Fibroblast of skin of back (primary cell): ENCODE results near the gene DPH2.

Experiments
- DNase-seq: peaks from one replicate; pipeline ENCODE4 v3.0.0-alpha.2; 2013

DPH2 gene

DNA sequence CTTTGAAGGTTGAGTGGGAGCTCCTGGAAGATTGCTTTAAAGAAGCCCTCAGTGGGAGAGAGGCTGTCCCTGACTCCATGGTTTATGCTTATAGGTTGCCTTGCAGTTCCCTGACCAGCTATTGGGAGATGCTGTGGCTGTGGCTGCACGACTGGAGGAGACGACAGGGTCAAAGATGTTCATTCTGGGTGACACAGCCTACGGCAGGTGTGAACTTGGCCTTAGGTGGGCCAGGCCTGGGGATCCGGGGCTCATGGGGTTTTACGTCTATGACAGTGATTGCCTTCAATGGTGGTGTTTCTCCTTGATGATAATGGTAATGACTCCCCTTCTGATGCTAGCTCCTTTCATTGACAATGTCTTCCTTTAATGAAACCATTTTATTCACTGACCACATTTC is 692 bp downstream of the DPH2 start:
- DNase-seq, result no peak

DNA sequence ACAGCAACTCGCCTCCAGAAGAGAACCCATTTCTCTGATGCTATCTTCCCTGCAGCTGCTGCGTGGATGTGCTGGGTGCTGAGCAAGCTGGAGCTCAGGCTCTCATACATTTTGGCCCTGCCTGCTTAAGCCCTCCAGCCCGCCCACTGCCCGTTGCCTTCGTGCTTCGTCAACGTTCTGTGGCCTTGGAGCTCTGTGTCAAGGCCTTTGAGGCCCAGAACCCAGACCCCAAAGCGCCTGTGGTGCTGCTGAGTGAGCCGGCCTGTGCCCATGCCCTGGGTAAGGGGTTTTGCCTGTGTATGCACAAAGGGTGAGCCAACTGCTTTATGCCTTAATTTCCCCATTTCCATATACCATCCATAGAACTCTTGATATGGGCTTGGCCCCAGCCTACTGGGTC is 1.1 kb downstream of the DPH2 start:
- no peak for DNase-seq

DNA sequence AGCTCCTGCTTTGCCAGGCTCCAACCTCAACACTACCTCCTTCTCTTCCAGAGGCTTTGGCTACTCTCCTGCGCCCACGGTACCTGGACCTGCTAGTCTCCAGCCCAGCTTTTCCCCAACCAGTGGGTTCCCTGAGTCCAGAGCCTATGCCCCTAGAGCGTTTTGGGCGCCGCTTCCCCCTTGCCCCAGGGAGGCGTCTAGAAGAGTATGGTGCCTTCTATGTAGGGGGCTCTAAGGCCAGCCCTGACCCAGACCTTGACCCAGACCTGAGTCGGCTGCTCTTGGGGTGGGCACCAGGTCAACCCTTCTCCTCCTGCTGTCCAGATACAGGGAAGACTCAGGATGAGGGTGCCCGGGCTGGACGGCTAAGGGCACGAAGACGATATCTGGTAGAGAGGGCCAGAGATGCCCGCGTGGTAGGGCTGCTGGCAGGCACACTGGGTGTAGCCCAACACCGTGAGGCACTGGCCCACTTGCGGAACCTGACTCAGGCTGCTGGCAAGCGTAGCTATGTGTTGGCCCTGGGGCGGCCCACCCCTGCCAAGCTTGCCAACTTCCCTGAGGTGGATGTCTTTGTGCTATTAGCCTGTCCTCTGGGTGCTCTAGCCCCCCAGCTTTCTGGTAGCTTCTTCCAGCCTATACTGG is 1.6 kb downstream of the DPH2 start:
- no peak for DNase-seq

DNA sequence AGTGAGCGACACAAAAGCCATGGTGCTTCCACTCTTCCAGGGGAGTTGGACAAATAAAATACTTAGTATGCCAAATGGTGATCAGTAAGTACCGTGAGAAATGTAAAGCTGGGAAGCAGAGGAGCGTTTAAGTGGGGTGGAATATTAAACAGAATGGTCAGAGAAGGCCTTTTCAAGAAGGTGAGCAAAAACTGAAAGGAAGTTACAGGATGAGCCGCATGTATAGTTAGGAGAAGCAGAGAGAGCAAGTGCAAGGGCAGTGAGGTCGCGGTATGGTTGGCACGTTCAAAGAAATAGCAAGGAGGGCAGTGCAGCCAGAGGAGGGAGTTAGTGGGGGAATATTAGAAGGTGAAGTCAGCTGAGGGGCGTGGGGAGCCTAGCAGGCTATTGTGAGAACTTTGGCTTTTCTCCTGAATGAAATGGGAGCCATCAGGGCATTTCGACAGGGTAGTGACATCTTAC is 4.2 kb downstream of the DPH2 start:
- no peak for DNase-seq

DNA sequence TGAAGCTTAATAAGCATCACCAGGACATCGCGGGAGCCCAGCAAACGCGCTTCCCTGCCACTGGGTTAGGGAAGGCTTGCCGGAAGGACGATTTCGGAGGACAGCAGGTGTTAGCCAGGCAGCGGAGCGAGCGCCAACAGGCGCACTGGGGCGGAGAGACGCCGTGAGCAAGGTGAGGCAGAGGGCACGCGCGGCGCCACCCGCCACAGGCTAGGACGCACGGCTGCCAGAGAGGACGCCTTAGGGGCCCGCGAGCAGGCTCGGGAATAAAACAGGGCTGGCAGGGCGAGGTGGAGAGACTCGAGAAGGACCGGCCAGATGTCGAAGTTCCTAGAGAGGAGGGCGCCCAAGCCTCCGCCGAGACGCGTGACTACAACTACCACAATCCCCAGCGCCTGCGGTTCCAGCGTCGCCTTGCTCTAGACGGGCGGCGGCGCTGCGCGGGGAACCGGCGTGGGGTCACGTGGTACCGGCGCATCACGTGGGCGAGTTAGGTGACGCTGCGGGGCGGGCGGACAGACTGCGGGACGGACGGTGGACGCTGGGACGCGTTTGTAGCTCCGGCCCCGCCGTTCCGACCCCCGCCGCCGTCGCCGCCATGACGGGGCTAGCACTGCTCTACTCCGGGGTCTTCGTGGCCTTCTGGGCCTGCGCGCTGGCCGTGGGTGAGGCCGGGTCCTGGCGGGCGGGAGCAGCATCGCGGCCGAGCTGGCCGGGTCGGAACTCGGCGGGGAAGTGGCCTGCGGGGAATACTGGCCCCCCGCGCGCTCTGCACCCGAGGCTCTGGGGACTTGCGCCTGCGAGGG is 4.8 kb downstream of the DPH2 start, which contains the start of gene ATP6V0B:
ATP6V0B (plus strand) TSS at position 518 of the 806 bp plus-strand sequence; CDS start at position 599, 81 bp downstream.
- peak; percentile 94 for DNase-seq

DNA sequence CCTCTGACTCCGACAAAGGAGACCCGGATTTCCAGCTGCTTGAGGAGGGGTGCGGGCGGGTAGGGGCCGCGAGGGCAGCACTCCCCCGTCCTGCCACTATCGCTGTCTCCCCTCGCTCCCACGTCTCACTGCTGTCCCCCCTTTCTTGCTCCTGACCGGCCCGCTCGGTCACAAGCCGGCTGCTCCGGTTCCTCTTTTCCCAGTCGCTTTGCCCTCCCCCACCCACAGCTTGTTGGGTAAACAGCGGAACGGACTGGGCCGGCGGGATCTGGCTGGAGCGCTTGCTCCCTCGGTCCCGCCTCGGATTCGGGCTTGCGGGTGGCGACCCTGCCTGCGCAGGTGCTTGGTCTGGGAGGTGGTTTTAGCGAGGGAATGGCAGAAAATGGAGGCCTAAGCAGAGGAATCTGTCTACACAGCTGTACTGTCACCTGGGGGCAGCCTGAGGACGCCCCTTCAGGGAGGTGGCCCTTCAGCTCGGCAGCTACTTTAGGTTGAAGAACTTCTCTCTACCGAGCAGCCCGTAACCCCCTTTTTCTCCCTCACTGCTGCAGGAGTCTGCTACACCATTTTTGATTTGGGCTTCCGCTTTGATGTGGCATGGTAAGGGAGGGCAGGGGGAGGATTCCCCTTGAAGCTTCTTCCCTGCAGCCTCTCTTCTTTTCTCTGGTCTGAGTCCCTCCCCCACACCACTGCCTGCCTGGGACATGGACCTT is 5.6 kb downstream of the DPH2 start:
- DNase-seq, result no peak

DNA sequence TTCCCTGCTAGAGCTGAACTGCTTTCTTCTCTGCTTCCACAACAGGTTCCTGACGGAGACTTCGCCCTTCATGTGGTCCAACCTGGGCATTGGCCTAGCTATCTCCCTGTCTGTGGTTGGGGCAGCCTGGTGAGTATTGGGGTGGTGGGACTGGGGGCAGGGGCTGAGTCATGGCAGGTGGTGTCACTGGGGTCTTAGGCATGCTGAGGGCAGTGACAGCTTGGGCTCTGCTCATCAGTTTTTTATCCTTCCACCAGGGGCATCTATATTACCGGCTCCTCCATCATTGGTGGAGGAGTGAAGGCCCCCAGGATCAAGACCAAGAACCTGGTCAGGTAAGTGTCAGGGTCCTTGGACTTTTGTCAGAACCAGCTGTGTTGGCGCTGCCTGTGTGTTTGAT is 6.2 kb downstream of the DPH2 start:
- DNase-seq, result no peak

DNA sequence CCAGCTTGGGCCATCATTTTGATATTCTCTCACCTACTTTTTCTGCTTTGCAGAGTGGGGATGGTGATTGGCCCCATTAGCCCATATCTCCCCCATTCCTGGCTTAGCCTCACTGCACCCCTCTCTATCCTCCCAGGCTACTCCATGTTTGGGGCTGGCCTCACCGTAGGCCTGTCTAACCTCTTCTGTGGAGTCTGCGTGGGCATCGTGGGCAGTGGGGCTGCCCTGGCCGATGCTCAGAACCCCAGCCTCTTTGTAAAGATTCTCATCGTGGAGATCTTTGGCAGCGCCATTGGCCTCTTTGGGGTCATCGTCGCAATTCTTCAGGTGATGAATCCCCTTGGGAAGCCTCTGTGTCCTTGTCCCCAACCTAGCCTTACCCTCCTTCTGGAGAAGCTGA is 7.1 kb downstream of the DPH2 start:
- DNase-seq, result no peak

DNA sequence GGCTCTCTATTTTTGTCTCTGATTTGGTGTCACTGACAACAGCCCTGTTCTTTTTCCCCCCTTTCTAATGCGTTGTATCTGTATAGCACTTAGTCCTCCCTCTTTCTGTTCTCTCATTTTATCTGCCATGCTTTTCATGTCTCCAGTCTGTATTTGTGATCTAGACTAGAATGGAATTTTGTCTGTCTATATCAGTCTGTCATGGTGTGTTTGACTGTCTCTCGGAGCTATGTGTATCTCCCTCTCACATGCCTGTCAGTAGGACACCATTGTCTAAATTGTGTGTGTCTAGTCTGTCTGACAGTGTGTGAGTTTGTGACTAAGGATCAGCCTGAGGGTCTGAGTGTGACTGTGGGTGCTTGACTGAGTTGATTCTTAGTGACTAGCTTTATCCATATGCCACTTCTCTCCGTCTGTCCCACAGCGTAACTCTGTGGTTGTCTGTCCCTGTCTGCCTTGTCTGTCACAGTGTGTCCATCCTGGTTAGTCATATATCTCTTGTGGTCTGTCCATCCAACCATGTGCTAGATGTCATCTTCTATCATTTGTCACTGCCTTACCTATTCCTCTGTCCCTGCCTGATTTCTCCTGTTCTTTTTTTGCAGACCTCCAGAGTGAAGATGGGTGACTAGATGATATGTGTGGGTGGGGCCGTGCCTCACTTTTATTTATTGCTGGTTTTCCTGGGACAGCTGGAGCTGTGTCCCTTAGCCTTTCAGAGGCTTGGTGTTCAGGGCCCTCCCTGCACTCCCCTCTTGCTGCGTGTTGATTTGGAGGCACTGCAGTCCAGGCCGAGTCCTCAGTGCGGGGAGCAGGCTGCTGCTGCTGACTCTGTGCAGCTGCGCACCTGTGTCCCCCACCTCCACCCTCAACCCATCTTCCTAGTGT is 7.8 kb downstream of the DPH2 start:
- DNase-seq, result no peak

DNA sequence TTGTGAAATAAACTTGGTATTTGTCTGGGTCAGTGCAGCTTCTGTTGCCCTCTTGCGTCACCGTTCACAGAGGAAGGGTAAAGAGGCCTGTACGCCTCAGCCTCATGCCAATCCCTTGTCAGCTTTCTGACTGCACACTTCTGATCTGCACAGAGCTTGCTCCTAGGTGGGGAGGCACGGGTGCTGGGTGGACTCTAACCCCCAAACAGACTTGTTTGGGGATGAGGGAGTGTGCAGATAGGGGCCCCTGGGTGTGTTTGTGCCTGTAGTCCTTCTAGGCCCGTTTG is 8.4 kb downstream of the DPH2 start:
- DNase-seq, result no peak

DNA sequence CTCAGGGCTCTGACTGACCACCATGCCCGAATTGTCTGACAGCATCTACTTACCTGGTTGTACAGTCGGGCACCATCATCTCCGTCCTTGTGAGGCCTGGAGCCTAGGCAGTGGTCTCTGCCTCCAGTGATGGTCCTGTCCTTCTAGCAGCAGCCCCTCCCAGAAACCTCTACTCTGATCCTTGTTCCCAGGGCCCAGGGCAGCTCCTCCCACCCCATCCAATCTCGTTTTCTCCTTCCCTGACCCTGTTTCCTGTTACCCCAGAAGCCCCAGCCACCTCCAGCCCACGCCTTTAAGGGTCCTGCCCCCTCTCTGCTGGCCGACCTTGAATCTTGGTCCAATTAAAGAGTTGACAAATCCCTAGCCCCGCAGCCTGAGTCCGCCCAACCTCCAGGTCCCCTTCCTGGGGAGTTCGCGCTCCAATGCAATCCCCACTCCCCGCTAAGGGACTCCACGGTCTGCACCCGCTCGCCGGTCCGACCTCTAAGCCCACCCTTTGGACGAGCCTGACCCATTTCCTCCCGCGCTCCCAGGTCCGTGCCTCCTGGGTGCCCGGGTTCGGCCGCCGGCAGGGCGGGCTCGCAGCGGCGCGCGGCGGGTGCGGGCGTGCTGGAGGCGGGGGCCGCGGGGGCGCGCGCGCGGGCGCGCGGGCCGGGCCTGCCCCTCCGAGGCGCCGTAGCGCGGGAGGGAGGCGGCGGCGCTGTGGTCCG is 8.9 kb downstream of the DPH2 start, which contains the start of gene B4GALT2:
B4GALT2 (plus strand) TSS at position 660 of the 710 bp plus-strand sequence. CDS start 1,951 bp downstream, outside the sequence.
- DNase-seq, result peak; percentile 52

DNA sequence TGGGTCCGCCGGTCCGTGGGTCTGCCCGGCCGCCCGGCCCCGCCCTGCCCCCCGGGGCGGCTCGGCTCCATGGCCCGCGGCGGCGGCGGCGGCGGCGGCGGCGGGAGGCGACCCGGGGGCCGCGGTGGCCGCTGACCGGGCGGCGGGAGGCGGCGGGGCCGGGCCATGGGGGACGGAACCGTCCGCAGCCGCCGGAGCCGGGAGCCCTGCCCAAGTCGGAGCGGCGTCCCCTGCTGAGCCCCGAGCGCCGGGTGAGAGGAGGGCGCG is 9.4 kb downstream of the DPH2 start:
- no peak for DNase-seq

DNA sequence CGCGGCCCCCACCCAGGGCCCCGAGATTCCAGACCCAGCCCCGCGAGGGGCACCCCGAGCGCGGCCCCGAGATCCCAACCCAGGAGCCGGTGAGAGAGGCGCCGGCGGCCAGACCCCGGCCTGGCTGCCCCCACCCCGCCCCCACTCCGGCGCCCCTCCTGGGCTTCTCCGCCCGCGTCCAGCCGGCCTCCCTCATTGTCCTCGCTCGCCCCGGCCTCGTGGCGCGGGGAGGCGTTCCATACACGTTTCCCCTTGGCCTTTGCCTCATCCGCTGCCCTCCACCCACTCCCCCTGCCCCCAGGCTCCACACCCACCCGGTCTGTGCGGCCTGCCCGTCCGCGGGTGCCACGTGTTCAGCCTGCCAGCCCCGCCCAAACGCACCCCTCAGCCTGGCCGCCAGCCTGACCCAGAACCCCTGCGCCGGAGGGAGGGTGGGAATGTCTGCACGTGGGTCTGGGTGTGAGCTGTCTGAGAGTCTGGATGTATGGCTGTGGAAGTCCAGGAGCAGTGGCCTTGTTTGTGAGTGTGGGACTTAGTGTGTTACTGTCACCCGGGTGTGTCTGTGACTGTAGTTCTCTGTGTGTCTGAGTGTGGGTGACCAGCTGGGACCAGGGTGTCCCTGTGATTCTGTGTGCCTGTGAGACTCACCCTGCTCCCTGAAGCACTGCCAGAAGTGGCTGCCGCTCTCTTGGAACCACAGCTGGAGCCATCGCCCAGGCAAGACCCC is 9.9 kb downstream of the DPH2 start:
- peak; percentile 71 for DNase-seq

DNA sequence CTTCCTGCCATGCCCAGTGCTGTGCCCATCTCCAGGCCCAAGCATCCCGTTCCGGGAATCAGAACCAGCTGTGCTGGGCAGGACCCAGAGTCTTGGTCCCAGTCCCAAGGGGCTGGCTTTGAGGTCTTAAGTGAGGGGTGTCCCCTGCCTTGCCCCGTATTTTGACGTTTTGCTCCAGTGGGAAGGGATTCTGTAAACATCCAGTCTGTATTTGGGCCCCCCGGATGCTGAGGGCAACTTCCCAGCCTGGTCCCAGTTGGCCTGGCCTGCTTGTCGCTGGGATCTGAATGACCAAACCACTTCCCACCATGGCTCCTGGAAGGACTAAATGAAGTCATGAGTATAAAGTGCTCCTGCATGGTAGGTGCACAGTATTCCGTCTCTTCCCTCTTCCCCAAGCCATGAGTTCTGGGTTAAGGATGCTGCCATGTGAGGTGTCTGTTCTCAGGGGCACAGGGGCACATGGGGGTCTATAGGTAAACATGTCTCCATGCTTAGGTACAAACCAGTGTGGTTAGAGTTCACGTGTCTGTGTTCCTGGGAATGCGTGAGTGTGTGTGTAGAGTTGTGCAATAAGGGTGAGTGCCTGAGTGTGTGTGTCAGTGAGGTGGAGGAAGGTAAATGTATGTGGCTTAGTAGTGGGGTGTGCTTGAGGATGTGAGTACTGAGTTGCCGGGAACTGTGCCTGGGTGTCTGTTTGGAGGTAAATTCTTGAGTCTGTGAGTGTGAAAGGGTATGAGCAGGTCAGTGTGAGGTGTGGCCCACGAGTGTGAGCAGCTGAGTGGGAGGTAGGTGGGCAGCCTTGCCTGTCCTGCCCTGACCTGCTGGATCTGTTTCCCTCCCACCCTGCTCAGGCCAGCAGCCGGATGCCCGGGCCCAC is 10.7 kb downstream of the DPH2 start:
- DNase-seq, result no peak

DNA sequence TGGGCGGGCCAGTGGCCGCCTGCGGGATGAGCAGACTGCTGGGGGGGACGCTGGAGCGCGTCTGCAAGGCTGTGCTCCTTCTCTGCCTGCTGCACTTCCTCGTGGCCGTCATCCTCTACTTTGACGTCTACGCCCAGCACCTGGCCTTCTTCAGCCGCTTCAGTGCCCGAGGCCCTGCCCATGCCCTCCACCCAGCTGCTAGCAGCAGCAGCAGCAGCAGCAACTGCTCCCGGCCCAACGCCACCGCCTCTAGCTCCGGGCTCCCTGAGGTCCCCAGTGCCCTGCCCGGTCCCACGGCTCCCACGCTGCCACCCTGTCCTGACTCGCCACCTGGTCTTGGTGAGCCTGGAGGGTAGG is 11.3 kb downstream of the DPH2 start:
- no peak for DNase-seq

DNA sequence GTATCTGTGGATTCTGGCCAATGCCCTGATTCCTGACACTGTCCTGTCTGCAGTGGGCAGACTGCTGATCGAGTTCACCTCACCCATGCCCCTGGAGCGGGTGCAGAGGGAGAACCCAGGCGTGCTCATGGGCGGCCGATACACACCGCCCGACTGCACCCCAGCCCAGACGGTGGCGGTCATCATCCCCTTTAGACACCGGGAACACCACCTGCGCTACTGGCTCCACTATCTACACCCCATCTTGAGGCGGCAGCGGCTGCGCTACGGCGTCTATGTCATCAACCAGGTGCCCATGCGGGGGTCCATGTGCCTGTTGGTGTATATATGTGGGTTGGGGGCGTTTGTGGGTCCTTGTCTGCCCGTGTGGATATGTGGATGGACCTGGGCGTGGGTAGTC is 11.8 kb downstream of the DPH2 start:
- no peak for DNase-seq

DNA sequence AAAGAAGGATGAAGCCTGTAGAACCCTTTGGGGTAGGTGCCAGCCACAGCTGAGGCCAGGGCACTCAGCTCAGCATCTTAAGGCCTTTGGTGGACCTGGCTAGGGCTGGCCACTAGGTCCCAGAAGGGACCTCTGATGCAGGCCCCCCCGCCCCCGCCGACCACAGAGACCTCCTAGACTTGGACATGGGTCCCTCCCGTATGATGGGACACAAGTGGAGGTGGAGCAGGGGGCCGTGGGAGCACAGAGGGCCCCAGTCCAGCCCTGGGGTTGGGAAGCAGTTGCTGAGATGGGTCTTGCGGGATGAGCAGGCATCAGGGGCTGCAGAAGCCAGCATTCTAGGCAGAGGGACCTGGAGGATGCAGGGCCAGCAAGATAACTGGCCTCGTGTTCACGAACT is 12.4 kb downstream of the DPH2 start:
- no peak for DNase-seq

DNA sequence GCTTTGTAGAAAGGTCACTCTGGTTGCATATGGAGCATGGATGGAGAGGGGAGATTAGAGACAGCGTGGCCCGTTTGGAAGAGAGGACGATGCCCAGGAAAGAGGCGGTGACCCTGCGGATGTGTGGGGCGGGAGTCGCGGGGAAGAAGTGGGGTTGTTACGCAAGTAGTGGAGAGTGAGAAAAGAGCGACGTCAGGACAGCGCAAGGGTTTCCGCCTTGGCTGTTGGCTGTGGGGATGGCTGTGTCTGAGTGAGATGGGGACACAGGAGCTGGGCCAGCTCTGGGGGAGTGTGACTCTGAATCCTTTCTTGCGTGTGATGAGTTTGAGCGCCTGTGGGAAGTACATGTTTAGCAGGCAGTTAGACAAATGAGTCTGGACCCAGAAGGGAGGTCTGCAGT is 13.0 kb downstream of the DPH2 start:
- DNase-seq, result no peak

DNA sequence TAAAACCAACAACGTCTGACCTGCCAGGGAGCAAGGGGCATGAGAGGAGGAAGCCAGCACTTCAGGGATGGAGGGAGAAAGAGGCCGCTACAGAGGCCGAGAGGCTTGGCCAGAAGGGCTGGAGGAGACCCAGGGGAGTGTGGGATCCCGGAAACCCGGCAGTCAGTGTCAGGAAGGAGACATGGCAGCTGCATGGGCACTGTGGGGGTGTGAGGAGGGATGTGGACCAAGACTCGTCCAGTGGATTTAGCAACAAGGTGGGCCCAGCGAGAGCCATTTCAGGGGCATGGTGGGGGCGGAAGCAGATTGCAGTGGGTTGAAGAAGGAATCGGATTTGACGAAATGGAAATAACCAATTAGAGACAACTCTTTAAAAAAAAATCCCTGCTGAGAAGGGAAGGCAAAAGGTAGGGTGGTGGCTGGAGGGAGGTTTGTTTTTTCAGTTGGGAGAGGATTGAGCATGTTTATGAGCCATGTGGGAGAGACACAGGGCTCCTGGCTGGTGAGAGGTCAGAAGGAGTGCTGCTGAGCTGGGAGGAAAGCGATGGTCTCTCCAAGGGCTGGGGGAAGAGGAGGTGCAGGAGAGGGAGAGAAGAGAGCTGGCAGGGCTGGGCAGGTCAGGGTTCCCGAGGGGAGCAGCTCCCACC is 13.6 kb downstream of the DPH2 start:
- DNase-seq, result no peak

DNA sequence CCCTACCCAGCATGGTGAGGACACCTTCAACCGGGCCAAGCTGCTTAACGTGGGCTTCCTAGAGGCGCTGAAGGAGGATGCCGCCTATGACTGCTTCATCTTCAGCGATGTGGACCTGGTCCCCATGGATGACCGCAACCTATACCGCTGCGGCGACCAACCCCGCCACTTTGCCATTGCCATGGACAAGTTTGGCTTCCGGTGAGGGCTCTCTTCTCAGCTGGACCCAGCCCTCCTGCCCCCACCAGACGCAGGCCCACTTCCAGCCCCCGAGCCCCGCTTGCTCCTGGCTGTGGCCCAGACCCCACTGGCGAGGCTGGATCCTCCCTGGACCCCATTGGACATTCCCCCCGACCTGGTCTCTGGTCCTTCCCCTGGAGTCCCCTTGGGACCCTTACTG is 15.0 kb downstream of the DPH2 start:
- DNase-seq, result no peak
